ENCODE measurements around the gene PITHD1. TPM values are rescaled to one million over a fixed set of nuclear protein-coding genes. Genes with fewer than 3 reads are reported as not detected.

The PITHD1 gene
- polyA plus RNA-seq, 2 of the 4 experiments (the other 2 are of a cell fraction) = 25.4 to 41.0 TPM

- Histone ChIP-seq H3K4me2 (no peak overlapping the region), H3K4me3 (no peak overlapping the region), H3K27ac (no peak overlapping the region), H3K9me3 (no peaks in the 10 kb centered on the region), H3K4me1 (peaks cover 5% of the 10 kb centered on the region; the same call in 1 of the 3 replicates)
- ATAC-seq = no peak
- ChIA-PET POLR2A (no interaction called here), CTCF (interaction anchor here (0.9 to 1.7 kb wide), 4 partner anchors 8 to 112 kb away, joined by 3 to 6 read pairs (median 6); no protein-coding TSS in a partner anchor)
- no peak for DNase-seq (ENCODE audit: low read depth in 1 of 2, low spot score in 1 of 2)
- WGBS (ENCODE audit: missing lambda C conversion rate) = 86% methylated on average over 2 of the region's 2 CpGs
- TF ChIP-seq HDAC2 (IDR thresholded peaks at IDR 0.05) = no peak
- no peak for FAIRE-seq
Measured at GRCh38 chr1:23805025-23805424, 26.8 kb downstream of the PITHD1 start.

GRCh38 chr1:23806280-23806679, 28.1 kb downstream of the PITHD1 start:
- ATAC-seq (no peak), DNase-seq (ENCODE audit: low read depth in 1 of 2, low spot score in 1 of 2) (no peak), FAIRE-seq (no peak)
- H3K4me2 ChIP-seq = no peak overlapping the region
- peaks cover 5% of the 10 kb centered on the region; the same call in 1 of the 3 replicates for H3K4me1 ChIP-seq
- no peak overlapping the region for H3K4me3 ChIP-seq
- H3K9me3 ChIP-seq = no peaks in the 10 kb centered on the region
- 72% methylated on average over 6 of the region's 6 CpGs for WGBS (ENCODE audit: missing lambda C conversion rate)
- no peak overlapping the region for H3K27ac ChIP-seq
- POLR2A ChIA-PET = no interaction called here
- CTCF ChIA-PET = interaction anchor here (1.4 to 6.6 kb wide), 5 partner anchors 10 to 111 kb away, joined by 5 to 57 read pairs (median 6); partner anchors contain the start of gene HMGCL
- no peak for TF ChIP-seq GATA3 (IDR thresholded peaks at IDR 0.05; ENCODE audit: borderline replicate concordance)
- TF ChIP-seq CHD2 (IDR thresholded peaks at IDR 0.05; ENCODE audit: low read length, partially characterized antibody) = no peak
- TF ChIP-seq HOXB5 (CRISPR knock-in tag; IDR thresholded peaks at IDR 0.05) = no peak
- no peak for TF ChIP-seq HMGXB4 (CRISPR knock-in tag; IDR thresholded peaks at IDR 0.05; ENCODE audit: borderline replicate concordance)

GRCh38 chr1:23807453-23807852, 29.2 kb downstream of the PITHD1 start:
- DNase-seq (ENCODE audit: low read depth in 1 of 2, low spot score in 1 of 2) (no peak), FAIRE-seq (no peak), ATAC-seq (no peak)
- H3K4me2 ChIP-seq = no peak overlapping the region
- ChIA-PET CTCF (interaction anchor here (0.5 to 6.6 kb wide), 6 partner anchors 11 to 109 kb away, joined by 3 to 57 read pairs (median 4); partner anchors contain the start of gene HMGCL), POLR2A (no interaction called here)
- WGBS (ENCODE audit: missing lambda C conversion rate) = 96% methylated on average over 3 of the region's 3 CpGs
- H3K27ac ChIP-seq = no peak overlapping the region
- H3K4me3 ChIP-seq = no peak overlapping the region
- TF ChIP-seq KDM1A (IDR thresholded peaks at IDR 0.05; ENCODE audit: low read depth) = no peak
- peak; percentile 48 for TF ChIP-seq MAFK (IDR thresholded peaks at IDR 0.05; ENCODE audit: partially characterized antibody)
- no peak for TF ChIP-seq ESRRA (IDR thresholded peaks at IDR 0.05; ENCODE audit: borderline replicate concordance, low read length)
- H3K4me1 ChIP-seq = 0 out of 3 replicates have a peak, but pooled peaks cover 3% of the 10 kb centered on the region
- no peaks in the 10 kb centered on the region for H3K9me3 ChIP-seq

- no peak for FAIRE-seq
- WGBS (ENCODE audit: missing lambda C conversion rate) = 15% methylated on average over 6 of the region's 6 CpGs
- H3K27ac ChIP-seq = no peak overlapping the region
- ATAC-seq = peak; percentile 79 to 91
- H3K4me1 ChIP-seq = 0 out of 3 replicates have a peak, but pooled peaks cover 3% of the 10 kb centered on the region
- no peak overlapping the region for H3K4me2 ChIP-seq
- H3K4me3 ChIP-seq = no peak overlapping the region
- POLR2A ChIA-PET = interaction anchor here (0.7 to 1.1 kb wide), 2 partner anchors 8 to 567 kb away, joined by 3 to 7 read pairs; no protein-coding TSS in a partner anchor
- H3K9me3 ChIP-seq = no peaks in the 10 kb centered on the region
- CTCF ChIA-PET = interaction anchor here (0.6 to 6.6 kb wide), 14 partner anchors 9 to 325 kb away, joined by 3 to 57 read pairs (median 5); partner anchors contain the start of genes FUCA1, GALE and HMGCL
- DNase-seq (ENCODE audit: low read depth in 1 of 2, low spot score in 1 of 2) = peak; percentile 69 to 70
- TF ChIP-seq BHLHE40 (IDR thresholded peaks at IDR 0.05; ENCODE audit: low read depth, low read length) (peak; percentile 98), SMC3 (IDR thresholded peaks at IDR 0.05) (peak; percentile 47), CTCF (IDR thresholded peaks at IDR 0.05) (peak; percentile 51), EP300 (IDR thresholded peaks at IDR 0.05) (no peak), HES2 (IDR thresholded peaks at IDR 0.05) (no peak), SREBF2 (IDR thresholded peaks at IDR 0.05) (no peak), MAFK (IDR thresholded peaks at IDR 0.05; ENCODE audit: partially characterized antibody) (no peak), KDM5A (IDR thresholded peaks at IDR 0.05) (no peak), HMGXB4 (CRISPR knock-in tag; IDR thresholded peaks at IDR 0.05; ENCODE audit: borderline replicate concordance) (no peak), CHD2 (IDR thresholded peaks at IDR 0.05; ENCODE audit: low read length, partially characterized antibody) (no peak), NFE2L2 (conservative IDR thresholded peaks at IDR 0.05; ENCODE audit: low read length) (no peak), CBX2 (IDR thresholded peaks at IDR 0.05; ENCODE audit: borderline replicate concordance, low read depth) (no peak), CBX8 (IDR thresholded peaks at IDR 0.05) (no peak), FOXS1 (CRISPR knock-in tag; IDR thresholded peaks at IDR 0.05) (no peak), ZFP36 (IDR thresholded peaks at IDR 0.05; ENCODE audit: borderline replicate concordance, partially characterized antibody) (no peak), HEYL (CRISPR knock-in tag; IDR thresholded peaks at IDR 0.05) (no peak), HOXB13 (CRISPR knock-in tag; IDR thresholded peaks at IDR 0.05; ENCODE audit: low read depth) (no peak), RFX5 (IDR thresholded peaks at IDR 0.05) (no peak), HDAC2 (IDR thresholded peaks at IDR 0.05) (no peak), JUN (IDR thresholded peaks at IDR 0.05) (no peak), MAZ (IDR thresholded peaks at IDR 0.05; ENCODE audit: borderline replicate concordance, low read depth, low read length) (no peak), TFCP2L1 (CRISPR knock-in tag; IDR thresholded peaks at IDR 0.05) (no peak)
Measured at GRCh38 chr1:23809751-23810171, 31.5 kb downstream of the PITHD1 start.
